Activated naive CD4-positive, alpha-beta T cell treated with anti-CD3 and anti-CD28 coated beads for 36 hours (primary cell): Measurements from ENCODE around the gene ETFA. TPM values are rescaled to one million over a fixed set of nuclear protein-coding genes. Genes with fewer than 3 reads are reported as not detected.

ENCODE experiments used
- CTCF ChIA-PET: fragments of 350-600 bp; sonication (Branson Sonifier 250); formaldehyde crosslinking; loops from one replicate; lab custom pipeline; 2021; ENCODE audit warnings: antibody characterized with exemption; lab: Charles Lee
- DNase-seq: peaks from one replicate; pipeline ENCODE4 v3.0.0-alpha.2; 2020
- H3K27ac Mint-ChIP-seq: one replicate; pipeline ENCODE4 v1.8.0; 2021; ENCODE audit warnings: mild to moderate bottlenecking, mixed read lengths
- H3K27me3 Mint-ChIP-seq: one replicate; pipeline ENCODE4 v1.8.0; 2021; ENCODE audit warnings: low read depth, mixed read lengths
- H3K36me3 Mint-ChIP-seq: one replicate; pipeline ENCODE4 v1.8.0; 2021; ENCODE audit warnings: low read depth, mixed read lengths
- H3K4me1 Mint-ChIP-seq: one replicate; pipeline ENCODE4 v1.8.0; 2021; ENCODE audit warnings: low read depth, mixed read lengths
- H3K4me3 Mint-ChIP-seq: one replicate; pipeline ENCODE4 v1.8.0; 2021; ENCODE audit warnings: mild to moderate bottlenecking, moderate library complexity, mixed read lengths
- H3K9me3 Mint-ChIP-seq: one replicate; pipeline ENCODE4 v1.8.0; 2021; ENCODE audit warnings: mixed read lengths
- intact Hi-C: fragments of 100-400 bp; cut with micrococcal nuclease; formaldehyde crosslinking; loops from one replicate; pipeline ENCODE4 v1.15.1; 2023
- total RNA-seq, 2 experiments: library from RNA; stranded (reverse); gene quantifications; one replicate each; pipeline ENCODE4 v1.2.3, GENCODE V29; 2021

ETFA gene
- 100 to 1,000 TPM; 158 to 166 TPM for total RNA-seq

- peak within 1 kb of the TSS; percentile 77 for H3K27ac Mint-ChIP-seq
- H3K4me1 Mint-ChIP-seq, result peaks cover 29% of the 10 kb centered on the region
- H3K27me3 Mint-ChIP-seq, result no peaks in the 10 kb centered on the region
- H3K9me3 Mint-ChIP-seq, result no peaks in the 10 kb centered on the region
- CTCF ChIA-PET, result no interaction called here
- H3K4me3 Mint-ChIP-seq, result peak within 1 kb of the TSS; percentile 87
- peak; percentile 97 for DNase-seq
- intact Hi-C loops, result loop anchor here (1.0 to 2.0 kb wide), 2 partner anchors 18 to 25 kb away; partner anchors contain the start of gene ISL2
- peaks cover 3% of the 10 kb centered on the region for H3K36me3 Mint-ChIP-seq
Observed at GRCh38 chr15:76311100-76311953, at the start of gene ETFA. TSS of gene ETFA (minus strand) at chr15:76311469. CDS start at chr15:76311388, 81 bp downstream.

GRCh38 chr15:76360416-76360815 is 49.1 kb upstream of the ETFA start:
- no peak overlapping the region for H3K27ac Mint-ChIP-seq
- CTCF ChIA-PET, result interaction anchor here (0.6 kb wide), 1 partner anchor 930 kb away, joined by 3 read pairs; no protein-coding TSS in a partner anchor
- DNase-seq, result no peak
- H3K9me3 Mint-ChIP-seq, result no peaks in the 10 kb centered on the region
- no peaks in the 10 kb centered on the region for H3K27me3 Mint-ChIP-seq
- intact Hi-C loops, result no loop called here
- H3K36me3 Mint-ChIP-seq, result peaks cover 2% of the 10 kb centered on the region
- no peak overlapping the region for H3K4me3 Mint-ChIP-seq
- no peaks in the 10 kb centered on the region for H3K4me1 Mint-ChIP-seq

- no peaks in the 10 kb centered on the region for H3K9me3 Mint-ChIP-seq
- CTCF ChIA-PET, result no interaction called here
- intact Hi-C loops, result no loop called here
- H3K27ac Mint-ChIP-seq, result no peak overlapping the region
- H3K4me1 Mint-ChIP-seq, result no peaks in the 10 kb centered on the region
- no peak for DNase-seq
- H3K27me3 Mint-ChIP-seq, result no peaks in the 10 kb centered on the region
- H3K4me3 Mint-ChIP-seq, result no peak overlapping the region
- H3K36me3 Mint-ChIP-seq, result peaks cover 2% of the 10 kb centered on the region
Observed at GRCh38 chr15:76359152-76359551, 47.9 kb upstream of the ETFA start.

- Mint-ChIP-seq H3K27ac (no peak overlapping the region), H3K27me3 (no peaks in the 10 kb centered on the region), H3K36me3 (peaks cover 2% of the 10 kb centered on the region), H3K9me3 (no peaks in the 10 kb centered on the region), H3K4me1 (no peaks in the 10 kb centered on the region), H3K4me3 (no peak overlapping the region)
- DNase-seq, result no peak
- intact Hi-C loops, result no loop called here
- CTCF ChIA-PET, result no interaction called here
Observed at GRCh38 chr15:76358453-76358852, 47.2 kb upstream of the ETFA start.

- Mint-ChIP-seq H3K36me3 (peaks cover 4% of the 10 kb centered on the region), H3K4me1 (peaks cover 2% of the 10 kb centered on the region), H3K4me3 (no peak overlapping the region), H3K9me3 (no peaks in the 10 kb centered on the region), H3K27me3 (no peaks in the 10 kb centered on the region), H3K27ac (no peak overlapping the region)
- DNase-seq, result no peak
- intact Hi-C loops, result no loop called here
- CTCF ChIA-PET, result no interaction called here
Observed at GRCh38 chr15:76354823-76355440, 43.7 kb upstream of the ETFA start.

GRCh38 chr15:76353903-76354302 is 42.6 kb upstream of the ETFA start:
- Mint-ChIP-seq H3K9me3 (no peaks in the 10 kb centered on the region), H3K27me3 (peaks cover 4% of the 10 kb centered on the region), H3K4me3 (no peak overlapping the region), H3K4me1 (peaks cover 2% of the 10 kb centered on the region), H3K36me3 (peaks cover 4% of the 10 kb centered on the region), H3K27ac (no peak overlapping the region)
- no peak for DNase-seq
- CTCF ChIA-PET, result interaction anchor here (0.5 to 0.6 kb wide), 2 partner anchors 197 to 311 kb away, joined by 3 read pairs; no protein-coding TSS in a partner anchor
- intact Hi-C loops, result no loop called here

GRCh38 chr15:76353023-76353577 is 41.8 kb upstream of the ETFA start:
- H3K36me3 Mint-ChIP-seq, result peaks cover 5% of the 10 kb centered on the region

GRCh38 chr15:76349301-76350070 is 38.2 kb upstream of the ETFA start:
- Mint-ChIP-seq H3K27me3 (peaks cover 31% of the 10 kb centered on the region), H3K4me3 (no peak overlapping the region), H3K9me3 (no peaks in the 10 kb centered on the region), H3K4me1 (peaks cover 7% of the 10 kb centered on the region), H3K36me3 (peaks cover 11% of the 10 kb centered on the region), H3K27ac (no peak overlapping the region)
- CTCF ChIA-PET, result interaction anchor here (0.6 kb wide), 1 partner anchor 350 kb away, joined by 4 read pairs; no protein-coding TSS in a partner anchor
- intact Hi-C loops, result no loop called here
- no peak for DNase-seq

More at GRCh38 chr15:76353023-76353577, 41.8 kb upstream of the ETFA start:
- intact Hi-C loops, result no loop called here
- CTCF ChIA-PET, result no interaction called here
- no peak overlapping the region for H3K27ac Mint-ChIP-seq
- H3K27me3 Mint-ChIP-seq, result peaks cover 8% of the 10 kb centered on the region
- H3K4me1 Mint-ChIP-seq, result peaks cover 2% of the 10 kb centered on the region
- H3K9me3 Mint-ChIP-seq, result no peaks in the 10 kb centered on the region
- DNase-seq, result no peak
- H3K4me3 Mint-ChIP-seq, result no peak overlapping the region

- Mint-ChIP-seq H3K27ac (no peak overlapping the region), H3K4me3 (no peak overlapping the region), H3K36me3 (peaks cover 11% of the 10 kb centered on the region), H3K4me1 (peaks cover 9% of the 10 kb centered on the region), H3K27me3 (peaks cover 47% of the 10 kb centered on the region), H3K9me3 (no peaks in the 10 kb centered on the region)
- CTCF ChIA-PET, result interaction anchor here (0.8 kb wide), 1 partner anchor 12 kb away, joined by 5 read pairs; no protein-coding TSS in a partner anchor
- no peak for DNase-seq
- intact Hi-C loops, result no loop called here
Observed at GRCh38 chr15:76347482-76348055, 36.3 kb upstream of the ETFA start.

- Mint-ChIP-seq H3K27me3 (peaks cover 51% of the 10 kb centered on the region), H3K9me3 (no peaks in the 10 kb centered on the region), H3K4me3 (peak overlapping the region; percentile 21), H3K36me3 (peaks cover 11% of the 10 kb centered on the region), H3K27ac (no peak overlapping the region), H3K4me1 (peaks cover 13% of the 10 kb centered on the region)
- no peak for DNase-seq
- CTCF ChIA-PET, result interaction anchor here (0.8 to 1.3 kb wide), 2 partner anchors 11 kb away, joined by 4 to 5 read pairs; no protein-coding TSS in a partner anchor
- intact Hi-C loops, result no loop called here
Observed at GRCh38 chr15:76346669-76347481, 35.6 kb upstream of the ETFA start.
